ENCODE measurements around the gene HSPG2. TPM values are rescaled to one million over a fixed set of nuclear protein-coding genes. Genes with fewer than 3 reads are reported as not detected.
"Not testable (repeated sequence)": the region's sequence is repeated elsewhere in the genome, so short reads cannot be mapped to it uniquely, and the experiment has no call there.

HSPG2 gene
- total and polyA plus RNA-seq, 2 of the 8 experiments (the other 6 are each of a cell fraction or from before 2014, with no cell fraction given) = 17.8 to 111 TPM

DNA sequence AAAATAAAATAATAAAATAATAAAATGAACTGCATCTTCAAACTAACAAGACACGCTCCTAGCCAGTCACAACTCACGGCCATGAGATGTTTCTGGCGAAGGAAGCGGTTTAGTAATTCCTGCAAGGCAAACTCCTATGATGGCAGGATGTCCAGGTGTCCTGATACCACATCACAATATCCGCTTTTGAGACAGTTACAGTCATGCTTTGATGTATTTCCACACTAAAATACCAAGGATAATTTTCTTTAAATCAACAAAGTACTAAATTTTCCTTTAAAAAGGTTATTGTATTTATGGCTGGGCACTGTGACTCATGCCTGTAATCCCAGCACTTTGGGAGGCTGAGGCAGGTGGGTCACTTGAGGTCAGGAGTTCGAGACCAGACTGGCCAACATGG, 30.1 kb upstream of the HSPG2 start:
- WGBS, 2 experiments (ENCODE audit: extremely low coverage in 1 of 2, insufficient coverage in 1 of 2, insufficient read length in 1 of 2, insufficient replicate concordance in 2 of 2, low coverage in 1 of 2, low lambda C conversion rate in 2 of 2, missing lambda C conversion rate in 1 of 2) = 93% methylated on average over 6 of the region's 6 CpGs; no CpG with 5 or more reads in 1 of the 2 experiments
- H3K4me2 ChIP-seq (ENCODE audit: insufficient read depth in 1 of 2, low read depth in 2 of 2, low read length in 2 of 2); H4K8ac ChIP-seq (ENCODE audit: extremely low read depth, insufficient read depth, low read length); H3K9me3 ChIP-seq (ENCODE audit: insufficient read depth in 2 of 2, low read depth in 1 of 2, low read length in 1 of 2); POLR2A ChIA-PET (ENCODE audit: partially characterized antibody); H4K5ac ChIP-seq (ENCODE audit: insufficient read length, low read depth, low read length); H3K27ac ChIP-seq (ENCODE audit: low read depth, low read length); H3K9ac ChIP-seq (replicated peaks in 1 of 4; ENCODE audit: extremely low read depth in 1 of 4, low read depth in 3 of 4, low read length in 3 of 4); H3K56ac ChIP-seq (replicated peaks; ENCODE audit: insufficient read length, low read depth, low read length); H2AK5ac ChIP-seq (ENCODE audit: low read depth, low read length); H3K4me1 ChIP-seq (replicated peaks in 1 of 4; ENCODE audit: control insufficient read depth in 3 of 4, insufficient read depth in 4 of 4, low read length in 3 of 4); H4K20me1 ChIP-seq (replicated peaks in 1 of 2; ENCODE audit: control insufficient read depth in 1 of 2, insufficient read depth in 2 of 2, low read length in 2 of 2); H3K14ac ChIP-seq (ENCODE audit: insufficient read length); FAIRE-seq; H3K79me1 ChIP-seq (ENCODE audit: low read depth, low read length); H3K36me3 ChIP-seq (ENCODE audit: control insufficient read depth in 2 of 4, insufficient read depth in 4 of 4, low read length in 3 of 4); H2BK15ac ChIP-seq (ENCODE audit: low read length); H3K18ac ChIP-seq (ENCODE audit: extremely low read depth, low read length); H2BK12ac ChIP-seq (ENCODE audit: low read depth, low read length); H3K4me3 ChIP-seq (ENCODE audit: extremely low read depth in 1 of 4, insufficient read depth in 2 of 4, low read depth in 3 of 4, low read length in 4 of 4); H2BK20ac ChIP-seq (ENCODE audit: low read length); DNase-seq (ENCODE audit: low read depth in 1 of 2, low spot score in 2 of 2); H3K27me3 ChIP-seq (replicated peaks in 1 of 4; ENCODE audit: control insufficient read depth in 3 of 4, extremely low read depth in 1 of 4, insufficient read depth in 3 of 4, low read length in 3 of 4); H3K23ac ChIP-seq (ENCODE audit: insufficient read length); H2AFZ ChIP-seq (ENCODE audit: low read length); H2BK5ac ChIP-seq (ENCODE audit: low read depth, low read length); H2BK120ac ChIP-seq (replicated peaks; ENCODE audit: low read depth, low read length); H3K79me2 ChIP-seq (ENCODE audit: control insufficient read depth in 1 of 2, insufficient read depth in 2 of 2, low read length in 2 of 2); H4K91ac ChIP-seq (replicated peaks; ENCODE audit: insufficient read length, low read length); H3K23me2 ChIP-seq (ENCODE audit: low read depth, low read length); H3K4ac ChIP-seq (replicated peaks; ENCODE audit: insufficient read length, low read depth, low read length): not testable (repeated sequence)
- CTCF ChIA-PET (ENCODE audit: partially characterized antibody) = interaction anchor here (0.8 to 1.3 kb wide), 4 partner anchors 26 to 177 kb away, joined by 3 to 4 read pairs (median 4); no protein-coding TSS in a partner anchor
